HL-60/S4 treated with phorbol 12-myristate 13-acetate at 8.2 ng/mL for 4 days and 3 days (cell line): ENCODE results near the gene AKT3.
"Not testable (repeated sequence)": the region's sequence is repeated elsewhere in the genome, so short reads cannot be mapped to it uniquely, and the experiment has no call there.

ENCODE experiments used
- in situ Hi-C: fragments of 300-500 bp; cut with MboI; formaldehyde crosslinking; loops from 2 replicates; pipeline ENCODE4 v1.15.0; 2022; ENCODE audit warnings: low sequenced_read_pairs

Gene AKT3

GRCh38 chr1:243842161-243842560 is 7.9 kb downstream of the AKT3 start:
- in situ Hi-C loops: no loop called here

- in situ Hi-C loops: no loop called here
These were observed 8.5 kb downstream of the AKT3 start for GRCh38 chr1:243841507-243841906.

GRCh38 chr1:243837907-243838535 is 12.0 kb downstream of the AKT3 start:
- in situ Hi-C loops: no loop called here

- in situ Hi-C loops: no loop called here
These were observed 15.9 kb downstream of the AKT3 start for GRCh38 chr1:243834130-243834529.

- in situ Hi-C loops: no loop called here
These were observed 18.6 kb downstream of the AKT3 start for GRCh38 chr1:243831463-243831862.

GRCh38 chr1:243827206-243827605 is 22.8 kb downstream of the AKT3 start:
- in situ Hi-C loops: no loop called here

- in situ Hi-C loops: not testable (repeated sequence)
These were observed 25.1 kb downstream of the AKT3 start for GRCh38 chr1:243824907-243825306.

- in situ Hi-C loops: no loop called here
These were observed 28.8 kb downstream of the AKT3 start for GRCh38 chr1:243821177-243821680.

- in situ Hi-C loops: no loop called here
These were observed 30.6 kb downstream of the AKT3 start for GRCh38 chr1:243819438-243819839.

GRCh38 chr1:243818978-243819377 is 31.1 kb downstream of the AKT3 start:
- in situ Hi-C loops: no loop called here

- in situ Hi-C loops: no loop called here
These were observed 35.3 kb downstream of the AKT3 start for GRCh38 chr1:243814718-243815117.

- in situ Hi-C loops: not testable (repeated sequence)
These were observed 42.7 kb downstream of the AKT3 start for GRCh38 chr1:243807346-243807745.

GRCh38 chr1:243806310-243806709 is 43.7 kb downstream of the AKT3 start:
- in situ Hi-C loops: no loop called here

- in situ Hi-C loops: no loop called here
These were observed 47.3 kb downstream of the AKT3 start for GRCh38 chr1:243802736-243803135.

GRCh38 chr1:243801378-243801777 is 48.7 kb downstream of the AKT3 start:
- in situ Hi-C loops: no loop called here

GRCh38 chr1:243799908-243800307 is 50.1 kb downstream of the AKT3 start:
- in situ Hi-C loops: no loop called here

GRCh38 chr1:243798726-243799125 is 51.3 kb downstream of the AKT3 start:
- in situ Hi-C loops: no loop called here

- in situ Hi-C loops: no loop called here
These were observed 54.0 kb downstream of the AKT3 start for GRCh38 chr1:243796016-243796415.

GRCh38 chr1:243793298-243793697 is 56.7 kb downstream of the AKT3 start:
- in situ Hi-C loops: no loop called here

GRCh38 chr1:243792891-243793290 is 57.2 kb downstream of the AKT3 start:
- in situ Hi-C loops: no loop called here

- in situ Hi-C loops: no loop called here
These were observed 57.6 kb downstream of the AKT3 start for GRCh38 chr1:243792401-243792800.

GRCh38 chr1:243791586-243792267 is 58.3 kb downstream of the AKT3 start:
- in situ Hi-C loops: no loop called here

GRCh38 chr1:243790404-243790803 is 59.6 kb downstream of the AKT3 start:
- in situ Hi-C loops: no loop called here
